Measurements from ENCODE around the gene ALDH1B1. TPM values are rescaled to one million over a fixed set of nuclear protein-coding genes. Genes with fewer than 3 reads are reported as not detected.
A peak's percentile ranks its signal among the peaks of the same experiment; 100 is the strongest.
"Not testable (repeated sequence)": the region's sequence is repeated elsewhere in the genome, so short reads cannot be mapped to it uniquely, and the experiment has no call there.

ALDH1B1 gene
- total RNA-seq, 1 donor from 2014 or later = 15.7 TPM

DNA sequence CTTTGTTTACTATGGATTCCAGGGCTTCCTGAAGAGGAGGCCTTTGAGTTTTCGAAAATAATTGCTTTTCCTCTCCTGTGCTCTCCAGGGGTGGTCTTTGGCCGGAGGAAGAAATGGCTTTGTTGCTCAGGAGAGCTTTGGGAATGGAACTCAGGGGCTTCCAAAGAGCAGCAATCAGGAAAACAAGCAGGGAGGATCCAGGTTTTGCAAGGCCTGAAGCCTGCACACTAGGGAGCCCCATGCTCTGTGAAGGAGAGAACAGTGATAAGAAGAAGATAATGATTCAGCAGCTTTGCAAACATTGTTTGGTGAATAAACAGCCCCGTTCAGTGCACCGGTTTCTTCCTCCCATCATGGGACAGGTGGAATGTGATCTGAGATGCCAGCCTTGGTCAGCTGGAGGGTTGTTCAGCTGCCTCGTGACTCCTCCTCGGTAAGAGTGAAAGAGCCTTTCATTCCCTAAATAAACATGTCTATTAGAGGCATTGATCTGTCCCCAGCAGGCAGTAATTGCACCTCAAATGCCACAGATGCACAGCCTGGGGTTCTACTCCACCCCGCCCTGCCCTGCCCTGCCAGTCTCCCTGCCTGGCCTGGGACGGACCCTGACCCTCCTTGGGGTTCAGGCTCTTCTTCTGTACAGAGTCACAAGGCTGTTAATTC is 11.5 kb upstream of the ALDH1B1 start:
- intact Hi-C loops (cut with micrococcal nuclease) = no loop called here
- ATAC-seq = peak; percentile 57

DNA sequence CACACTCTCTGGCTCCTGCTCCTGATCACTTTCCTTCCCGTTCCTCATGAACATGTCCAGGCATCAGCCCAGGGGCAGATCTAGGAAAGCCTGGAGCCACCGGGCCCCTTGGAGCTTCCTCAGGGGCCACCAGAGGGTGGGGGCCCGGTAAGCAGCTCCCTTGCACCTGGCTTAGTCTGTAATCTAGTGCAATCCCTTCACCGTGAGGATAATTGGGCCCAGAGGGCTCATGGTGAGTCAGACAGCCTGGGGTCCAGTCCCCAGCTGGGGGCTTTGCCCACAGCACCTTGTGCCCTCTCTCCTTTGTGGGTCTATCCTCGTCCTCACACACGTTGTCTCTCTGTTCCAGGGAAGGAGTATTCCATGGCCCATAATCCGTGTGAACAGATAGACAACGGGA is 10.4 kb upstream of the ALDH1B1 start:
- intact Hi-C loops (cut with micrococcal nuclease) = no loop called here
- ATAC-seq (no peak), DNase-seq (no peak)

More for the DNA sequence above, 11.5 kb upstream of the ALDH1B1 start:
- no peak for DNase-seq

DNA sequence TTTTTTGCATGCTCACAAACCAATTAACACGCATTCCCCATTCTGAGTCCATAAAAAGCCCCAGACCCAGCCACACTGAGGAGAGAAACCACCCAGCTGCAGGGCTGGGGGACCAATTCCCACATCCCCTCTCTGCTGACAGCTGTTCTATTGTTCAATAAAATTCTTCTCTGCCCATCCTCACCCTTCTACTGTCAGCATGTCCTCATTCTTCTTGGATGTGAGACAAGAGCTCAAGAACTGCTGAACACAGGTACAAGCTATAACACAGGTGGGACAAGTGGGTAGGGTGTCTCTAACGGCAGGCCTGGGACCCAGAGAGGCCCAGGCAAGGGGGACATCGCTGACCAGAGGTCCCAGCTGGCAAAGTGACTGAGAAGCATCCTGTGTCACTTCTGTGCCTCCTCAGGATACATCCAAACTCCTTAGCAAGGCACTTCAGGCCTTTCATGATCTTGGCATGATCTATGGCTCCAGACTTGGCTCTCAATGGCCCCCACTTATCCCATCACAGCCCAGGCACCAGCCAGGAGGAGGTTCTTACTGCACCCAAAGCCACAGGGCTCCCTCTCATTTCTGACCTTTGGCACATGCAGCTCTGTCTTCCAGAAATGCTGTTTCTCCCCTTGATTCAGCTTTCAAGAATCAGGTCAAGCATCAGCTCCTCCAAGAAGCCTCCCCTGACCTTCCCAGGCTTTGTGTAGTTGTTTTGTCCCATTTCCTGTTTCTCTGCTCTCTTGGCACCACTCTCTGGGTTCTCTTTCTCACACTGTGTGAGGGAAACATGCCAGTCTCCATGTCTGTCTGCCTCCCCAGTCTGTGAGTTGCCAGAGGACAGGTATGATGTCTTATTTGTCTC is 7.3 kb upstream of the ALDH1B1 start:
- ATAC-seq (no peak), DNase-seq (no peak)
- intact Hi-C loops (cut with micrococcal nuclease) = no loop called here

DNA sequence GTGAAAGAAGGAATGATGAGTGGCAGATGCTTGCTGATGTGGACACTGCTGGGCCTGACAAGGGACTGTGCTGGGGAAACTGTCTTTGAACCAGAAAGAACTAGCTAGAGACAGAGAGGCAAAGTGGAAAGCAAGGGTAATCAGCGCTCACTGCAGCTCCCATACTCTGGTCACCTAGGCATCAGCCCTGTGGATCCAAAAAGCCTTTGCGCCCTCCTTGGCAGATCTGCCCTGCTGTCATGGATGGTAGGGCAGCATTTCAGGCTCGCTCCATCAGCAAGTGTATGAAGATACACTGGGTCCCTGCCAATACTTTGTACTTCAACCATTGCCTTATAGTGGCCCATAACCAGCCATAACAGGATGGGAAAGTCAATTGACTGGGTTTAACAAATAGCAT is 6.6 kb upstream of the ALDH1B1 start:
- intact Hi-C loops (cut with micrococcal nuclease) = no loop called here
- DNase-seq = no peak
- ATAC-seq = no peak

DNA sequence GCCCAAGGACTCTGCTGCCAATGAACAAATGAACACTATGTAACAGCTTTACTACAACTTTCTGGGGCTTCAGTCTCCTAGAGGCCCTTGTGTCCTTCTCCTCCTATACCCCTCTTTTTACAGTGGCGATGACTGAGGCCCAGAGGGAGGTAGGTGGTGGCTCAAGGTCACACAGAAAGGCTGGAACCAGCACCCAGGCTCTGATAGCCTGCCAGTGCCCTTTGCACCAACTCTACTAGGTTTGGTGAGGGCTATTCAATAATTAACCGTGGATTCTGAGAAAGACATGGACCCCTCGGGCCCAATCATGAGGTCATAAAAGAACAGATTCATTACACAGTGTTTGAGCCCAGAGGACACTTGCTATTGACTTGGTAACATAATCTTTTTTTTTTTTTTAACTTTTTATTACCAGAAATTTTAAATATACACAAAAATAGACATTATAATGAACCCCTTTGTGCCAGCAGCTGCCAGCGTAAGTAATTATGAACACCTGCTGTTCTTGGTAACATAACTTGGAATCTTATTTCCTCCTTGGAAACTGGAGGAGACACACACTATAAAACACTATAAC is 6.1 kb upstream of the ALDH1B1 start:
- intact Hi-C loops (cut with micrococcal nuclease) = no loop called here
- ATAC-seq = no peak
- DNase-seq = no peak

DNA sequence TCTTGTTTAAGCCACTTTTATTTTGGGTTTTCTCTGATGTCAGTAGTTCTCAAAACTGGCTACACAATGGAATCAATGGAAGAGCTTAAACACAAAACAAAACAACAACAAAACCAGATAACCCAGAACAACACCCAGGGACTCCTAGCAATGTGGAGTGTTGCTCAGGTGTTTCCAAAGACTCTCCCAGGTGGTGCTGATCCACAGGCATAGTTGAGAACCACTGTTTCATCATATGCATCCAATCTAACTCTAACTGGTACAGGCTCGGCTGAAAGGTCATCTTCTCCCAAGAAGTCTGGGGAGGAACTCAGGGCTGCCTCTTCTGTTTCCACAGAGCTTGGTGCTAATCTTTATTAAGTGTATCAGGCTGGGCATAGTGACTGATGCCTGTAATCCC is 5.4 kb upstream of the ALDH1B1 start:
- ATAC-seq (no peak), DNase-seq (no peak)
- intact Hi-C loops (cut with micrococcal nuclease) = no loop called here

DNA sequence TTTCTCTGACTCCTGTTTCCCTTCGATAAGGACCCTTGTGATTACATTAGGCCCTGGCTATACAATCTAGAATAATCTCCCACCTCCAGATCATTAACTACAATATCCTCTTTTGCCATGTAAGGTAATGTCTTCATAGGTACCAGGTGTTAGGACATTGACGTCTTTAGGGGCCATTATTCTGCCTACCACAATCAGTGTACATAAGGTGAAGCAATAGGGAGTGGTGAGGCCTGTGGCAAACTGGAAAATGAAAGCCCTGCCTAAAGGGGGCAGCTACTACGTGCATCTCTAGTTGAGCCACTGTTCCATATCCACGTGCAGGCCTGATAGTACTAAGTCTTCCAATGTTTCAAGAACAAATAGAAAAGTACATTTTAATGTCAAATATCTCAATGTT is 4.8 kb upstream of the ALDH1B1 start:
- DNase-seq (no peak), ATAC-seq (no peak)
- intact Hi-C loops (cut with micrococcal nuclease) = no loop called here

DNA sequence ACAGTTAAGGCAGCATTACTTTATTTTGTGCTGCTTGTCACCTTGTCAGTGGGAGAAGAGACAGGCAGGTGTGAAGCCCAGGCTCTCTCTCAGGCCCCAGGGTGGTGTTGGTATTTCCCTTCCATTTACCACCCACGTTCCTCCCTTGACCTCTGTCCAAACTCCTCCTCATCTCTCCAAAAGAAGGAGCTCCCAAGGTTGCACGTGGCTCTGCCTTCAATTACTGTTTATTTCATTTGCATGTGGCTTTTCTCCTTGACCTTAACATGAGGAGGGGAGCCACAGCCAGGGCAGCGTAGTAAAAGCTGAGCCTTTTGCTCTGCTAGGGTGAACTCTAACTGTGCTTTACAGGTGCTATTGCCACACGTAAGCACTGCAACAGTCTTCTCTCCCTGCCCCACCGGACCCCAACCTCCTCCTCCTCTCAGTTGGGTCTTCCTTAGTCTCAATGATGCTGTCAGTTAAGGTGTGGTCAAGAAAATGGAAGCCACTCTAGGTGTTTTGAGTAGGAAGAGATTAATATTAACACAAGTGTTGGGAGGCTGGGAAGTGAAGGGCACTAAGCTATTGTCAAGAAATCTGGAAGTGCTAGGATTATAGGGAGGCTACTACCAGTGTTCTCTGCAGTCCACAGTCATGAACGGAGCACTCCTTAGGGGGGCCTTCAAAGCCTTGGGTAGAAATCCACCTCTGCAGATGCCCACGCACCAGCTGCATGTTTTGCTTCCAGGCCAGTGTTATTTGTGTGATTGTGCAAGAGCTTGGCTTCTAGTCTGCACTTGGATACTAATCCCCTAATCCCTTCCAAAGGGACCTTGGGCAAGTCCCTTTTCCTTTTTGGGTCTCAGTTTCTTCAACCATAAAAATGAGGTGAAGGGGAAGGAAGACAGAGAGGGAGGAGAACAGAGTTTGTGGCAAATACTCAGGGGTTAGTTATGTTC is 3.9 kb upstream of the ALDH1B1 start:
- DNase-seq (peak; percentile 47), ATAC-seq (peak; percentile 17)
- intact Hi-C loops (cut with micrococcal nuclease) = no loop called here

DNA sequence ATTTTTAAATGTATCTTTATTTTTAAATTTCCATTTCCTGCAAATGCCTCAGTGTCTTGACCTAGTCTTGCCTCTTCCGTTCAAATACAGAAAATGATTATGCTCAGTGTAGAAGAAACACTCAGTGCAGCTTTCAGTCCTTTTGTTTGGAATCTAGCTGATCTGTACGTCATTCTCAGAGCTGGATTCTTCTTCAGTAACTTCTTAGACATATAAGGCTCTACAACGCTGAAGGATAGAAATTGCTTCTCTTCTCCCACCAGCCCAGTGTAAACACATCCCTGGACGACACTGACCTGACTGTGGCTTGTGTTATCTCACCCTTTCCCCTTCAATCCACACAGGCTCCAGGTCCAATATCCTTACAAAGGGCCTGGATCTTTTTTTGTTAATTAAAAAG is 3.2 kb upstream of the ALDH1B1 start:
- intact Hi-C loops (cut with micrococcal nuclease) = no loop called here
- no peak for ATAC-seq
- DNase-seq = no peak

DNA sequence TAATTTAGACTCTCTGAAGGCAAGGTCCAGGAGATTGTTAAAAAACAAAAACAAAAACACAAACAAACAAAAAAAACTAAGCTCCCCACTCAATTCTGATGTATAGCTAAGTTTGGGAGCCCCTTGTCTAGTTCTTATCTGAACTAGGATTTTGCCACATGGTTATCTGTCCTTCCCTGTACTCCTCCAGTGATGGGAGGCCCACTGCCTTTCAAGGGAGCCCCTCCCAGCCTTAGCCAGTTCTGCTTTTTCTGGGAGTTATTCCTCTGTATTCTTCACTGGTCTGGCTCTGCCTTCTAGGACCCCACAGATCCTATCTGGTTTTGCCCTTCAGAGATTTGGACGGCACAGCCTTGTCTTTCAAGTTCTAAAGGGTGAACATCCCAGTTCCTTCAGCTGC is 2.1 kb upstream of the ALDH1B1 start:
- DNase-seq (no peak), ATAC-seq (no peak)
- intact Hi-C loops (cut with micrococcal nuclease) = no loop called here

DNA sequence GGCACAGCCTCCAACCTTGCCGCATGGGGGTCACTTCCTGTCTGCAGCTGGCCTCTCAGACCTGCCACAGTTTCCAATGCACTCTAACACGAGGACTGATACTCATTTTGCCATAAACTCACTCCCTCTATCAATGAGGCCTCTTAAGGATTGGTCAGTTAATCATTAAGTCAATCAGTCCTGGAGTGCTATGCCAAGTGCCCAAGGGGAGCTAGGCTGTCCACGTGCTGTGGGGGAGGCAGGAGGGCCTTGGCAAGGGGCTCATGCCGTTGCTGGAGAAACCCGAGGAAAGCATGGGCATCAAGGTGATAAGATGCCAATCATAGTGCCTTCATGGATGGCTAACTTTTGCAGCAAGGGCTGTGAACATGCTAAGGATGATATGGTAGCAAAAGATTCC is 1.7 kb upstream of the ALDH1B1 start:
- no peak for ATAC-seq
- intact Hi-C loops (cut with micrococcal nuclease) = no loop called here
- DNase-seq = no peak

DNA sequence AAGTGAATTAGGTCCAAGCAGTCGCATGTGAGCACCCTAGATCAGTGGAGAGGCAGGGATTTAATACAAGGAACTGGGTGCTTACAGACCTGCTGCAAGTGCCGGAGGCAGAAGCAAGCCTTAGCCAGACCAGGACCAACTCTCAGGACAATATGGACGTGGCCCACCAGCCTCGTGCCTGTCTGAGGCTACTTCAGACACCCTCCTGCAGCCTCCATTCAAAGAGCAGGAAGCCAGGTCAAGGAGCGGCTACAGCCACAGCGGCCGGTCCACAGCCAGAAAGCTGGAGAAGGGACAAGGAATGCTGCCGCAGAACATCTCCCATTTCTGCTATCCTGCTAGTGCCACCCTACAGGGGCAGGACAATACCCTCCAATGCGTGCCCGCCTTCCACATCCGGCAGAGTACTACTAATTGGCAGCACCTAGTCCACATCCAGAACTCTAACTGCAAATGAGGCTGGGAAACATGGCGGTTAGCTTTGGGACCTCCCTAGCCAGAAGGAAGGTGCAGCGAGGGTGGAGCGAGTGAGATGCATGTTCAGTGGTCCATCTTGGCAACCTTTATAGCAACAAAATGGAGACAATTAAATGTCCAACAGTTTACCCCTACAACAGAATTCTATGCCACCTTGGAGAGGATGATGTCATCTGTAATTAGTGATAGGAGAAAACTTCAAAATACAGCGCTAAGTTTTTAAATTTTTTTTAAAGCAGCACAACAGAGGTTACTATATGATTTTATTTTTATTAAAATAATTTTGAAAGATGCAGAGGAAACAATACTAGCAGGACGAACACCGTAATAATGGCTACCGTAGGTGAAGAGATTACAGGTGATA is 1.0 kb upstream of the ALDH1B1 start:
- no peak for DNase-seq
- ATAC-seq = no peak
- intact Hi-C loops (cut with micrococcal nuclease) = no loop called here

DNA sequence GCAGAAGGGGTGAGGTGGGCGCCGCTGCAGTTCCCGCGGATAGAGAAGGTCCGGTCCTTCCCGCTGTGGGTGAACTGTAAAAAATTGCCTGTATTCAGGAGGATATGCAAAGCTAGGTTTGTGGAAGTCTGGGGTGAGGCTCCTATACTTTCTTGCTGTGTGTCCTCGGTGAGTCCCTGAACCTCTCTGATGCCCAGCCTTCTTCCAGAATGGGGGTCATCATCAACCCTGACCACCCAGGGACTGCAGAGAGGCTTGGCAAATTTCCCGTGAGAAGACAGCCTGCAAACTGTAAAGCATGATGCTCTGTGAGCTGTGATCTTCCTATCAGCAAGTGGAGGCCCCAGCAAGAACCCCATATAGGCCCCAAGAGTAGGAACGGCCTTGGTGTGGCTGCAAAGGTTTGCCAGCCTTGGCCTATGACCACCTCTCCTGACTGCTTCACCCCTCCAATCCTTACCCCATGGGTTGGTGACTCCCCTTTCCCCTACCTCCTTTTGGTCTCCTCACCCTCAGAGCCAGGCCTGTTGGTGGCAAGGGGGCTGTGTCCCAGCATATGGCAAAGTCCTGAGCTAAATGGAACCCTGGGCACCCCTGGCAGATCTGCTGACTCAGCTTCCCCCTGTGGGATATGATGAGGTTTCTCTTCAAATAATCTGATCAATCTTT is 760 bp downstream of the ALDH1B1 start:
- no peak for ATAC-seq
- DNase-seq = no peak
- intact Hi-C loops (cut with micrococcal nuclease) = no loop called here

DNA sequence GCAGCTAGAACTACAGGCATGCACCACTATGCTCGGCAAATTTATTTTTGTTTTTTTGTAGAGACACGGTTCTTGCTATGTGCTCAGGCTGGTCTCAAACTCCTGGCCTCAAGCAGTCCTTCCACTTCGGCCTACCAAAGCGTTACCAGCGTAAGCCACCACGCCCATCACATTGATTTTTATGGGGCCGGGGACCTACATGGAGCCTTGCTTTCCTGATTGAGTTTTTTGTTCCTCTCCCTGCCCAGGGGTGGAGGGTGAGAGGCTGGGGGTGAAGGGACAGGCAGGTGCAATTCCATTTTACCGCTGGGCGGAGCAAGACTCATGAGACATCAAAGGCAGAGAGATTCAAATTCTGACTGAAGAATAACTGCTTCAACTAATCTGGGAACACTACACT is 1.9 kb downstream of the ALDH1B1 start:
- no peak for DNase-seq
- ATAC-seq = no peak
- intact Hi-C loops (cut with micrococcal nuclease) = no loop called here

DNA sequence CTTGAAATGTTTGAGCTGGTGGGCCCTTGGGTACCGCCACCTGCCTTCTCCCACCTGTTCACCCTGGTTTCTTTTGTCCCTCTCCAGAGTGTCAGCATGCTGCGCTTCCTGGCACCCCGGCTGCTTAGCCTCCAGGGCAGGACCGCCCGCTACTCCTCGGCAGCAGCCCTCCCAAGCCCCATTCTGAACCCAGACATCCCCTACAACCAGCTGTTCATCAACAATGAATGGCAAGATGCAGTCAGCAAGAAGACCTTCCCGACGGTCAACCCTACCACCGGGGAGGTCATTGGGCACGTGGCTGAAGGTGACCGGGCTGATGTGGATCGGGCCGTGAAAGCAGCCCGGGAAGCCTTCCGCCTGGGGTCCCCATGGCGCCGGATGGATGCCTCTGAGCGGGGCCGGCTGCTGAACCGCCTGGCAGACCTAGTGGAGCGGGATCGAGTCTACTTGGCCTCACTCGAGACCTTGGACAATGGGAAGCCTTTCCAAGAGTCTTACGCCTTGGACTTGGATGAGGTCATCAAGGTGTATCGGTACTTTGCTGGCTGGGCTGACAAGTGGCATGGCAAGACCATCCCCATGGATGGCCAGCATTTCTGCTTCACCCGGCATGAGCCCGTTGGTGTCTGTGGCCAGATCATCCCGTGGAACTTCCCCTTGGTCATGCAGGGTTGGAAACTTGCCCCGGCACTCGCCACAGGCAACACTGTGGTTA is 3.3 kb downstream of the ALDH1B1 start:
- ATAC-seq = no peak
- intact Hi-C loops (cut with micrococcal nuclease) = no loop called here
- no peak for DNase-seq

DNA sequence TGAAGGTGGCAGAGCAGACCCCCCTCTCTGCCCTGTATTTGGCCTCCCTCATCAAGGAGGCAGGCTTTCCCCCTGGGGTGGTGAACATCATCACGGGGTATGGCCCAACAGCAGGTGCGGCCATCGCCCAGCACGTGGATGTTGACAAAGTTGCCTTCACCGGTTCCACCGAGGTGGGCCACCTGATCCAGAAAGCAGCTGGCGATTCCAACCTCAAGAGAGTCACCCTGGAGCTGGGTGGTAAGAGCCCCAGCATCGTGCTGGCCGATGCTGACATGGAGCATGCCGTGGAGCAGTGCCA is 3.8 kb downstream of the ALDH1B1 start:
- DNase-seq = no peak
- ATAC-seq = no peak
- intact Hi-C loops (cut with micrococcal nuclease) = no loop called here

DNA sequence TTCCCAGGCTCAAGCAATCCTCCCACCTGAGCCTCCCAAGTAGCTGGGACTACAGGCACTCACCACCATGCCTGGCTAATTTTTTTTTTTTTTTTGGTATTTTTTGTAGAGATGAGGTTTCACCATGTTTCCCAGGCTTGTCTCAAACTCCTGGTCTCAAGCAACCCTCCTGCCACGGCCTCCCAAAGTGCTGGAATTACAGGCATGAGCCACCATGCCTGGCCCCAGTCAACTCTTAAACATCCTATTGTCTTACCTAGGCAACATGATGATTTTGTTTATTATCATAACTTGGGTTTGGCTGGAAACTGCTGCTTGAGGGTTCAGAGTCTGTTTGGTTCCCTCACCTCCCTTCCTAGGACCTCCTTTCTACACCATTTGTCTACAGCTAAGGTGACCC is 6.7 kb downstream of the ALDH1B1 start:
- DNase-seq; ATAC-seq; intact Hi-C loops (cut with micrococcal nuclease): not testable (repeated sequence)

DNA sequence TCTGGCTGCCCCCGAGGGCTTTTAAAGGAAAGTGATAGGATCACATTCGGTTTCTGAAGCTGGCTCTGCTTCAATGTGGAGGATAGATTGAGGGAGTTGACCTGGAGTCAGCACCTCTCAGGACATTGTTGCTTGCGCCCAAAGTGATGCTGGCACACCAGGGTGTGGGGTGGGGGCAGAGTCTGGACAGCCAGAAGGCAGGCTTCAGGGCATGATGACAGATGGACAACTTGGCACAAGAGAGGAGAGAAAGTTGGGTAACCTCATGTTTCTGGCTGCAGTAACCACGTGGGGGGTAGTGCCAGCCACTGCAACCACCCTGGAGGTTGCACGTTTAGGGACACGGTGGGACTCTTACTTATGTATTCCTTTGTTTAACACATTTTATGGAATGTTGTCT is 9.5 kb downstream of the ALDH1B1 start:
- intact Hi-C loops (cut with micrococcal nuclease) = no loop called here
- DNase-seq (no peak), ATAC-seq (no peak)
